Measurements from ENCODE around the gene PRSS56. TPM values are rescaled to one million over a fixed set of nuclear protein-coding genes. Genes with fewer than 3 reads are reported as not detected.
A peak's percentile ranks its signal among the peaks of the same experiment; 100 is the strongest.

Gene PRSS56
- total RNA-seq, 6 experiments from 2014 or later = not detected

- Mint-ChIP-seq H3K4me1 (ENCODE audit: low read depth) (peaks cover 18% of the 10 kb centered on the region), H3K27me3 (ENCODE audit: insufficient read depth) (peaks cover 15% of the 10 kb centered on the region), H3K27ac (no peak overlapping the region), H3K36me3 (ENCODE audit: low read depth) (peaks cover 13% of the 10 kb centered on the region), H3K4me3 (no peak overlapping the region), H3K9me3 (no peaks in the 10 kb centered on the region; the same call in 1 of the 2 replicates)
- no peak for DNase-seq
- TF ChIP-seq CTCF (IDR thresholded peaks at IDR 0.05) = no peak
Observed at GRCh38 chr2:232545511-232546375, 25.6 kb downstream of the PRSS56 start.

GRCh38 chr2:232547991-232548390 is 27.8 kb downstream of the PRSS56 start:
- TF ChIP-seq CTCF (IDR thresholded peaks at IDR 0.05) = no peak
- DNase-seq = no peak
- Mint-ChIP-seq H3K36me3 (ENCODE audit: low read depth) (peaks cover 29% of the 10 kb centered on the region), H3K9me3 (no peaks in the 10 kb centered on the region; the same call in 1 of the 2 replicates), H3K4me1 (ENCODE audit: low read depth) (peaks cover 32% of the 10 kb centered on the region), H3K4me3 (no peak overlapping the region), H3K27me3 (ENCODE audit: insufficient read depth) (peaks cover 4% of the 10 kb centered on the region), H3K27ac (no peak overlapping the region)

- H3K36me3 Mint-ChIP-seq (ENCODE audit: low read depth) = peaks cover 34% of the 10 kb centered on the region
- H3K4me3 Mint-ChIP-seq = peak overlapping the region; percentile 98
- peaks cover 4% of the 10 kb centered on the region for H3K27me3 Mint-ChIP-seq (ENCODE audit: insufficient read depth)
- no peak for TF ChIP-seq CTCF (IDR thresholded peaks at IDR 0.05)
- H3K27ac Mint-ChIP-seq = peak overlapping the region; percentile 97
- H3K9me3 Mint-ChIP-seq = no peaks in the 10 kb centered on the region; the same call in 1 of the 2 replicates
- H3K4me1 Mint-ChIP-seq (ENCODE audit: low read depth) = peaks cover 50% of the 10 kb centered on the region
- no peak for DNase-seq
Observed at GRCh38 chr2:232549655-232550353, 29.6 kb downstream of the PRSS56 start.

GRCh38 chr2:232550354-232551249 is 30.4 kb downstream of the PRSS56 start, which contains the start of the genes EIF4E2 and TIGD1:
Gene EIF4E2, plus strand, starts transcription at chr2:232550689. Its CDS starts 36 bp downstream, at chr2:232550725.
Gene TIGD1, minus strand, starts transcription at chr2:232550557. Its CDS starts 675 bp downstream, at chr2:232549882.
- peaks cover 4% of the 10 kb centered on the region for H3K27me3 Mint-ChIP-seq (ENCODE audit: insufficient read depth)
- peak; percentile 93 for DNase-seq
- H3K9me3 Mint-ChIP-seq = no peaks in the 10 kb centered on the region; the same call in 1 of the 2 replicates
- H3K27ac Mint-ChIP-seq = peak within 1 kb of the TSS; percentile 97
- H3K36me3 Mint-ChIP-seq (ENCODE audit: low read depth) = peaks cover 34% of the 10 kb centered on the region
- peak; percentile 75 for TF ChIP-seq CTCF (IDR thresholded peaks at IDR 0.05)
- H3K4me1 Mint-ChIP-seq (ENCODE audit: low read depth) = peaks cover 51% of the 10 kb centered on the region
- peak within 1 kb of the TSS; percentile 98 for H3K4me3 Mint-ChIP-seq

GRCh38 chr2:232551250-232551638 is 31.1 kb downstream of the PRSS56 start:
- peak overlapping the region; percentile 97 for H3K27ac Mint-ChIP-seq
- peaks cover 4% of the 10 kb centered on the region for H3K27me3 Mint-ChIP-seq (ENCODE audit: insufficient read depth)
- peak overlapping the region; percentile 98 for H3K4me3 Mint-ChIP-seq
- no peak for TF ChIP-seq CTCF (IDR thresholded peaks at IDR 0.05)
- H3K36me3 Mint-ChIP-seq (ENCODE audit: low read depth) = peaks cover 36% of the 10 kb centered on the region
- H3K9me3 Mint-ChIP-seq = no peaks in the 10 kb centered on the region; the same call in 1 of the 2 replicates
- DNase-seq = no peak
- peaks cover 51% of the 10 kb centered on the region for H3K4me1 Mint-ChIP-seq (ENCODE audit: low read depth)
